Natural killer cell (primary cell): ENCODE data around the gene SYNGR3. TPM values are rescaled to one million over a fixed set of nuclear protein-coding genes. Genes with fewer than 3 reads are reported as not detected.

Experiments
- ATAC-seq, 3 donors: fragments of 150-1000 bp in 2 of 3; fragments of 200-7000 bp in 1 of 3; cut with Tn5 transposase; 1 replicate in 1 of 3; 2 replicates in 2 of 3; pipeline ENCODE4 v1.10.0; 2021; ENCODE audit warnings: mild to moderate bottlenecking in 2 of 3, moderate library complexity in 2 of 3
- DNase-seq, 2 donors: peaks; one replicate each; pipeline versions ENCODE4 v3.0.0 to v3.0.0-alpha.2; 2013 to 2021; ENCODE audit warnings: mixed read lengths in 1 of 2
- H3K27ac ChIP-seq: one replicate; pipeline ENCODE4 v1.5.1; 2013; ENCODE audit warnings: mild to moderate bottlenecking, low read length
- H3K27me3 ChIP-seq: one replicate; pipeline ENCODE4 v1.6.1; 2013; ENCODE audit warnings: low read length; ENCODE audit not compliant: control insufficient read depth, insufficient read depth
- H3K36me3 ChIP-seq: one replicate; pipeline ENCODE4 v1.6.1; 2013; ENCODE audit warnings: low read length; ENCODE audit not compliant: control insufficient read depth, insufficient read depth
- H3K4me1 ChIP-seq: one replicate; pipeline ENCODE4 v1.6.1; 2013; ENCODE audit warnings: low read length; ENCODE audit not compliant: control insufficient read depth, insufficient read depth
- H3K4me3 ChIP-seq: one replicate; pipeline ENCODE4 v1.5.1; 2013; ENCODE audit warnings: low read length
- H3K9me3 ChIP-seq: one replicate; pipeline ENCODE4 v1.6.1; 2013; ENCODE audit warnings: low read length; ENCODE audit not compliant: control insufficient read depth, insufficient read depth
- H3K27ac Mint-ChIP-seq, 2 donors: one replicate each; pipeline ENCODE4 v1.8.0; 2022; ENCODE audit warnings: mild to moderate bottlenecking in 2 of 2, mixed read lengths in 2 of 2, moderate library complexity in 1 of 2
- H3K27me3 Mint-ChIP-seq, 2 donors: one replicate each; pipeline ENCODE4 v1.8.0; 2022; ENCODE audit warnings: low read depth in 2 of 2, mixed read lengths in 2 of 2
- H3K36me3 Mint-ChIP-seq: one replicate; pipeline ENCODE4 v1.8.0; 2022; ENCODE audit warnings: mixed read lengths
- H3K4me1 Mint-ChIP-seq, 2 donors: one replicate each; pipeline ENCODE4 v1.8.0; 2022; ENCODE audit warnings: mixed read lengths in 2 of 2
- H3K4me3 Mint-ChIP-seq: one replicate; pipeline ENCODE4 v1.8.0; 2022; ENCODE audit warnings: mild to moderate bottlenecking, moderate library complexity, mixed read lengths
- H3K9me3 Mint-ChIP-seq, 2 donors: one replicate each; pipeline ENCODE4 v1.8.0; 2022; ENCODE audit warnings: mixed read lengths in 2 of 2
- WGBS: methylation state at CpG from one replicate; pipeline ENCODE4 v1.1.7; 2013; ENCODE audit warnings: missing lambda C conversion rate; ENCODE audit not compliant: insufficient coverage; 5-methylcytosine and 5-hydroxymethylcytosine counted together
- intact Hi-C: fragments of 100-400 bp; cut with micrococcal nuclease; formaldehyde crosslinking; loops from one replicate; pipeline ENCODE4 v1.14.2; 2022
- total RNA-seq, 4 donors: library from RNA; stranded (reverse); fragments of 120-200 nt in 1 of 4; gene quantifications; one replicate each; pipeline versions ENCODE4 v1.2.3 to v1.2.4, GENCODE V29; 2013 to 2022
- TF ChIP-seq, protein P1 (sequence below): fragments of 200-600 bp; IDR thresholded peaks from one replicate; pipeline ENCODE4 v1.8.0; 2022; ENCODE audit warnings: antibody characterized with exemption

SYNGR3 gene
- total RNA-seq, 3 donors from 2014 or later (not counting 1 experiment from before 2014, with no cell fraction given): 10.3 to 19.3 (median 19.1) TPM

GRCh38 chr16:2013527-2013926 is 23.8 kb downstream of the SYNGR3 start:
- H3K27me3 Mint-ChIP-seq: peaks cover 0 to 3% of the 10 kb centered on the region in 2 donors
- no peak for DNase-seq
- no peak overlapping the region for H3K27ac Mint-ChIP-seq
- H3K36me3 Mint-ChIP-seq: no peaks in the 10 kb centered on the region
- WGBS: 94% methylated on average over 15 of the region's 15 CpGs
- TF ChIP-seq, protein P1, sequence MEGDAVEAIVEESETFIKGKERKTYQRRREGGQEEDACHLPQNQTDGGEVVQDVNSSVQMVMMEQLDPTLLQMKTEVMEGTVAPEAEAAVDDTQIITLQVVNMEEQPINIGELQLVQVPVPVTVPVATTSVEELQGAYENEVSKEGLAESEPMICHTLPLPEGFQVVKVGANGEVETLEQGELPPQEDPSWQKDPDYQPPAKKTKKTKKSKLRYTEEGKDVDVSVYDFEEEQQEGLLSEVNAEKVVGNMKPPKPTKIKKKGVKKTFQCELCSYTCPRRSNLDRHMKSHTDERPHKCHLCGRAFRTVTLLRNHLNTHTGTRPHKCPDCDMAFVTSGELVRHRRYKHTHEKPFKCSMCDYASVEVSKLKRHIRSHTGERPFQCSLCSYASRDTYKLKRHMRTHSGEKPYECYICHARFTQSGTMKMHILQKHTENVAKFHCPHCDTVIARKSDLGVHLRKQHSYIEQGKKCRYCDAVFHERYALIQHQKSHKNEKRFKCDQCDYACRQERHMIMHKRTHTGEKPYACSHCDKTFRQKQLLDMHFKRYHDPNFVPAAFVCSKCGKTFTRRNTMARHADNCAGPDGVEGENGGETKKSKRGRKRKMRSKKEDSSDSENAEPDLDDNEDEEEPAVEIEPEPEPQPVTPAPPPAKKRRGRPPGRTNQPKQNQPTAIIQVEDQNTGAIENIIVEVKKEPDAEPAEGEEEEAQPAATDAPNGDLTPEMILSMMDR: no peak
- H3K4me3 Mint-ChIP-seq: peak overlapping the region; percentile 35
- Histone ChIP-seq H3K4me1 (peaks cover 17% of the 10 kb centered on the region), H3K36me3 (no peaks in the 10 kb centered on the region), H3K27ac (no peak overlapping the region), H3K27me3 (no peaks in the 10 kb centered on the region), H3K9me3 (no peaks in the 10 kb centered on the region), H3K4me3 (no peak overlapping the region)
- H3K9me3 Mint-ChIP-seq: no peaks in the 10 kb centered on the region
- no peak for ATAC-seq
- peaks cover 10 to 11% of the 10 kb centered on the region in 2 donors for H3K4me1 Mint-ChIP-seq
- intact Hi-C loops: no loop called here

- no peaks in the 10 kb centered on the region for H3K36me3 ChIP-seq
- Mint-ChIP-seq H3K9me3 (no peaks in the 10 kb centered on the region), H3K4me1 (peaks cover under 1% of the 10 kb centered on the region in 2 donors), H3K4me3 (no peak overlapping the region), H3K27me3 (peaks cover 0 to 9% of the 10 kb centered on the region in 2 donors), H3K27ac (no peak overlapping the region), H3K36me3 (no peaks in the 10 kb centered on the region)
- peaks cover 4% of the 10 kb centered on the region for H3K27me3 ChIP-seq
- intact Hi-C loops: no loop called here
- H3K4me3 ChIP-seq: no peak overlapping the region
- ATAC-seq (no peak), DNase-seq (no peak)
- TF ChIP-seq, protein P1: no peak
- H3K27ac ChIP-seq: no peak overlapping the region
- no peaks in the 10 kb centered on the region for H3K9me3 ChIP-seq
- 93% methylated on average over 21 of the region's 24 CpGs for WGBS
- peaks cover 12% of the 10 kb centered on the region for H3K4me1 ChIP-seq
Measured at GRCh38 chr16:2015117-2015946, 25.6 kb downstream of the SYNGR3 start.

- TF ChIP-seq, protein P1: no peak
- Mint-ChIP-seq H3K4me1 (no peaks in the 10 kb centered on the region), H3K9me3 (no peaks in the 10 kb centered on the region), H3K27me3 (peaks cover 0 to 13% of the 10 kb centered on the region in 2 donors), H3K27ac (no peak overlapping the region), H3K36me3 (no peaks in the 10 kb centered on the region), H3K4me3 (no peak overlapping the region)
- DNase-seq: no peak
- no peak for ATAC-seq
- H3K27me3 ChIP-seq: peaks cover 8% of the 10 kb centered on the region
- 96% methylated on average over 6 of the region's 7 CpGs for WGBS
- no peak overlapping the region for H3K27ac ChIP-seq
- no peaks in the 10 kb centered on the region for H3K36me3 ChIP-seq
- H3K9me3 ChIP-seq: no peaks in the 10 kb centered on the region
- intact Hi-C loops: no loop called here
- no peak overlapping the region for H3K4me3 ChIP-seq
- peaks cover 10% of the 10 kb centered on the region for H3K4me1 ChIP-seq
Measured at GRCh38 chr16:2015947-2016208, 26.1 kb downstream of the SYNGR3 start.
